OCI-M1 (cell line): Measurements from ENCODE around the gene MSMB.

Experiments
- DNase-seq: peaks from one replicate; lab custom pipeline; 2025; lab: John Stamatoyannopoulos, UW

Gene MSMB

GRCh38 chr10:46033602-46034011, 12.5 kb downstream of the MSMB start:
- DNase-seq = peak; percentile 13

- DNase-seq = peak; percentile 54
Observed at GRCh38 chr10:46031648-46032532, 14.2 kb downstream of the MSMB start.

GRCh38 chr10:46030091-46030937, 15.8 kb downstream of the MSMB start, which contains the start of gene NCOA4:
TSS of gene NCOA4 (minus strand) at chr10:46030623. CDS start at chr10:46016680, 13,943 bp downstream.
- DNase-seq = peak; percentile 99

GRCh38 chr10:46029461-46030030, 16.5 kb downstream of the MSMB start:
- DNase-seq = peak; percentile 54

GRCh38 chr10:46028584-46029460, 17.2 kb downstream of the MSMB start:
- DNase-seq = peak; percentile 84

- no peak for DNase-seq
Observed at GRCh38 chr10:46026106-46026505, 20.0 kb downstream of the MSMB start.

- DNase-seq = no peak
Observed at GRCh38 chr10:46025406-46025805, 20.7 kb downstream of the MSMB start.

- no peak for DNase-seq
Observed at GRCh38 chr10:46024948-46025347, 21.1 kb downstream of the MSMB start.

GRCh38 chr10:46022978-46023702, 22.9 kb downstream of the MSMB start:
- peak; percentile 98 for DNase-seq

- peak; percentile 44 for DNase-seq
Observed at GRCh38 chr10:46020344-46020657, 25.8 kb downstream of the MSMB start.

GRCh38 chr10:46019569-46020343, 26.3 kb downstream of the MSMB start:
- DNase-seq = peak; percentile 80

- DNase-seq = no peak
Observed at GRCh38 chr10:46019177-46019528, 26.9 kb downstream of the MSMB start.

GRCh38 chr10:46018453-46019176, 27.5 kb downstream of the MSMB start:
- DNase-seq = peak; percentile 83

- DNase-seq = no peak
Observed at GRCh38 chr10:46017733-46018132, 28.3 kb downstream of the MSMB start.

GRCh38 chr10:46016811-46017210, 29.3 kb downstream of the MSMB start:
- DNase-seq = no peak

- no peak for DNase-seq
Observed at GRCh38 chr10:46016190-46016589, 29.9 kb downstream of the MSMB start.

- DNase-seq = peak; percentile 23
Observed at GRCh38 chr10:46014683-46015405, 31.2 kb downstream of the MSMB start.

GRCh38 chr10:46014206-46014605, 31.9 kb downstream of the MSMB start:
- DNase-seq = no peak

GRCh38 chr10:46012746-46013145, 33.3 kb downstream of the MSMB start:
- DNase-seq = no peak
